EH (cell line): ENCODE measurements around the gene NUTM2G.
"Not testable (repeated sequence)": the region's sequence is repeated elsewhere in the genome, so short reads cannot be mapped to it uniquely, and the experiment has no call there.

Experiments
- DNase-seq: peaks from one replicate; pipeline ENCODE4 v3.0.0-alpha.2; 2015; ENCODE audit warnings: low read depth

The NUTM2G gene

DNA sequence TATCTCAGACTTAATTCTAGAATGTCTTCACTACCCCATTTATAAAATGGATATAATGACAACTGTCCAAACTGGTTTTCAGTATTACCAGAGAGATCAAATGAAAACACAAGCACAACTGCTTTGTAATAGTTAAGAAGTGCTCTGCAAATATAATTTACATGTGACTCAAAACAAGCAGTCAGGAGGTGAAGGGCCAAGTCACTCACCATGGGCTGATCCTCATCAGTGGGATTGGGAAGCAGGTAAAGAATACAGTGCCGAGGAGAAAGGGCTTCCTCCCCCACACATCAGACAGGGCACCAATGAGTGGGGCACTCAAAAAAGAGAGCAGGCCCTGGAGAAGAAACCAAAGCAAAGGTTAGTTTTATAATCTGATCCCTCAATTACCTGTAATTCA lies 20.7 kb downstream of the NUTM2G start:
- DNase-seq: not testable (repeated sequence)

DNA sequence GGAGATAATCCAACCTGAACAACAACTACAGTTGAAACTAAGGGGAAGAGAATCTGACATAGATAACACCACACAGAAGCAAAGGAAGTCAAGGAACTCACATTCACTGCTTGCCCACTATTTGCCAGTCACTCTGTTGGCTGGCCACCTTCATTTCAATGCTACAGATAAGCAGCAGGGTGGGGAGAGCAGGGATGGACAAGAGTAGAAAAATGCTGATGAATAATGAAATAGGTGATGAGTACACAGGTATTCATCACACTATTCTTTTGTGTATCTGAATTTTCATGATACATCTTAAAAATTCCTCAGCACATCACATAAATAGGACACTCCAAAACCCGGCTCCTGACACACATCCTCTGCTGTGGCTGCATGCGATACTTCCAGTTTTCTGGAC lies 21.9 kb downstream of the NUTM2G start:
- DNase-seq: not testable (repeated sequence)

DNA sequence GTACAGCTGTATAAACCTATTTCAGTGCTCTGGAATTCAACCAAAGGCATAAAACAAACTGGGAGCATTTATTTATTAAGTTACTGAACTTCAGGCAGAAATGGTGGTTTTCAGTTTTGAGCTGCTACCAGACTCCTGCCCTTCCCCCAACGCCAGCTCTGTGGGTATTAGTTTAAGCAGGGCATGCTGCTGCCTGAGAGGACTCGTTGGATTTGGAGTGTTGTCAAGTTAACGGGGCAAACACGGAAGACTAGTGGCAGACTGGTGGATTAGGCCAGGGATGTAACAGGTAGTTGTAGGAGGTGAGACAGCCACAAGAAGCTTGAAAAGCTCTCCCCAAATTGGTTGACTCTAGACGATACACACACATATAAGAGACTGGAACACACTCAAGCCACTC lies 38.9 kb downstream of the NUTM2G start:
- DNase-seq: not testable (repeated sequence)

DNA sequence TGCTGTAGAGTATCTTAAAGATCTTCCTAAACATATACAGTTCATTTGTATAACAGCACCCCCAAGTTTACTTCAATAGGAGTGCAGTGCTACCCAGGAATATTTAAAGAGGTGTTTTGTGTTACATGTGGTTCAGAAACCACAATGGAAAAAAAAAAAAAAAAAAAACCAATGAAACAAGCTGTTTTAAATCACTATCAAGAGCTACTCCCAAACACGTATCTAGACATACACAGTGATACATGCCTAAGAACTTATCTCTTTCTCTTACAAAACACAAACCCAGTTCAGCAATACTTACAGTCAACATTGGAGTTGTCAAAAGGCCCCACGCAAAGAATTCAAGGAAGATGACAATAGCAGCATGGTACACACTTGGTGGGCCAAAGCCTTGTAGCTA lies 43.9 kb downstream of the NUTM2G start:
- not testable (repeated sequence) for DNase-seq

DNA sequence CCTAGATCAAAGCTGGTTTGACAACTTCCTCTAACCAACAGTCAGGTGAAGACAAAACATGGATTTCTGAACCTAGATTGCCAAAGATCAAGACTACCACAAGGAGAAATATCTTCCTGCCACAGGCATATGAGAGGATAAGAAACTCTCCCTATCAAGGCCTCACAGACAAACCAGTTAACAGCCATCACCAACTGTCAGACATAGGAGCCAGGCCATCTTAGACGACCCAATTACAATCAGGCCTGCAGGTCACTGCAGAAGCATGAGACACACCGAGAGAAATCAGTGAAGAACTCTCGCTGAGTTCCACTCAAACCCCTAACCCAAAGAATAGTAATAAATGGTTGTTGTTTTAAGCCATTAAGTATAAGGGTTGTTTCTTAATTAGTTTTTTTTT lies 45.4 kb downstream of the NUTM2G start:
- DNase-seq: not testable (repeated sequence)

DNA sequence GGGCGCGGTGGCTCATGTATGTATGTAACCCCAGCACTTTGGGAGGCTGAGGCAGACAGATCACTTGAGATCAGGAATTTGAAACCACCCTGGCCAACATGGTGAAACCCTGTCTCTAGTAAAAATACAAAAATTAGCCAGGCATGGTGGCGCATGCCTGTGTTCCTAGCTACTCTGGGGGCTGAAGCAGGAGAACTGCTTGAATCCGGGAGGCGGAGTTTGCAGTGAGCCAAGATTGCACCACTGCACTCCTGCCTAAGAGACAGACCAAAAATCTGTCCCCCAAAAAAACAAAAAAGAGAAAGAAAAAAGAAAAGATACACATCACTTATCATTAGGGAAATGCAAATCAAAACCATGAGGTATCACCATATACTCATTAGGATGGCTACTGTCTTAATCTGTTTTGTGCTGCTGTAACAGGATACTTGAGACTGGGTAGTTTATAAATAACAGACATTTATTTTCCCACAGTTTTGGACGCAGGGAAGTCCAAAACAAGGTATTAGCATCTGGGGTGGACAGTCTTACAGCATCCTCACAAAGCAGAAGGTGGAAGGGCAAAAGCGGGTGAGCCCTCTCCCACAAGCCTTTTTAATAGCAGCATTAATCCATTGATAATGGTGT lies 55.0 kb downstream of the NUTM2G start:
- not testable (repeated sequence) for DNase-seq

DNA sequence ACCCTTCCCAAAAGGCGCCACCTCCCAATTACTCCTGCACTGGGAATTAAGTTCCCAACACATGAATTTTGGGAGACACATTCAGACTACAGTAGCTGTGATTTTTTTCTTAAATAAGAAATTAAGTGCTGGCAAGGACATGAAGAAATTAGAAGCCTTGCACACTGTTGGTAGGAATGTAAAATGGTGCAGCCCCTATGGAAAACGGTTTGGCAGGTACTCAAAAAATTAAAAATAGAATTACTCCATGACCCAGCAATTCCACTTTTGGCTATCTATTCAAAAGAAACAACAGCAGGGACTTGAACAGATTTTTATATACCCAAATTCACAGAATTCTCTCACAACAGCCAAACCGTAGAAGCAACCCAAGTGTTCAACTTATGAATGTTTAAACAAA lies 55.5 kb downstream of the NUTM2G start:
- DNase-seq: not testable (repeated sequence)

DNA sequence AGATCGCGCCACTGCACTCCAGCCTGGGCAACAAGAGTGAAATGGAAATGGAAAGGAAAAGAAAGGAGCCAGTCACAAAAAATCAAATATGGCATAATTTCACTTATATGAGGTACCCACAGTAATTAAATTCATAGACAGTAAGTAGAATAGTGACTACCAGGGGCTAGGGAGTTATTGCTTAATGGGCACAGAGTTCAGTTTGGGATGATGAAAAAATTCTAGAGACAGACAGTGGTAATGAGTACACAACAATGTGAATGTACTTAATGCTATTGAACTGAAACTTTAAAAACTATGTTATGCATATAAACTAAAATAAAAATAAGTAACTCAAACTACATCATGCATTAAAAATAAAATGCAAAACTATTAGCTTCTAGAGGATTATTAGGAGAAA lies 56.2 kb downstream of the NUTM2G start:
- not testable (repeated sequence) for DNase-seq
